Caco-2 (cell line): ENCODE measurements around the gene DGKG. TPM values are rescaled to one million over a fixed set of nuclear protein-coding genes. Genes with fewer than 3 reads are reported as not detected.

ENCODE experiments used
- BruUV-seq: library from RNA; stranded (reverse); fragments of 400-500 nt; replicated peaks from 2 replicates; lab custom pipeline; 2021; lab: Mats Ljungman, UMichigan
- CTCF ChIA-PET: fragments of 300-600 bp; sonication (Branson Sonifier 250); formaldehyde crosslinking; loops from one replicate; lab custom pipeline; 2022; ENCODE audit warnings: antibody characterized with exemption; lab: Charles Lee
- POLR2A ChIA-PET: fragments of 300-600 bp; sonication (Branson Sonifier 250); formaldehyde crosslinking; loops from one replicate; lab custom pipeline; 2022; ENCODE audit warnings: antibody characterized with exemption; lab: Charles Lee
- DNase-seq, 2 experiments: peaks; one replicate each; pipeline versions ENCODE4 v3.0.0 to v3.0.0-alpha.2; 2020 to 2022
- H3K27me3 ChIP-seq: replicated peaks from 2 replicates; pipeline ENCODE4 v1.6.0; 2011; ENCODE audit warnings: low read length; ENCODE audit not compliant: control insufficient read depth, insufficient read depth
- H3K36me3 ChIP-seq: 2 replicates; pipeline ENCODE4 v1.5.1; 2011; ENCODE audit warnings: low read length; ENCODE audit not compliant: control insufficient read depth, insufficient read depth
- H3K4me1 ChIP-seq: fragments of 250-450 bp; sonication (Bioruptor Pico); 2 replicates; pipeline ENCODE4 v1.5.1; 2020; ENCODE audit warnings: mild to moderate bottlenecking
- H3K4me3 ChIP-seq: 2 replicates; pipeline ENCODE4 v1.5.1; 2011; ENCODE audit warnings: low read depth, mild to moderate bottlenecking, control low read depth, low read length
- H3K9me3 ChIP-seq: fragments of 250-450 bp; sonication (Bioruptor Pico); 2 replicates; pipeline ENCODE4 v1.5.1; 2020; ENCODE audit warnings: mild to moderate bottlenecking, moderate library complexity
- H3K27ac Mint-ChIP-seq: one replicate; pipeline ENCODE4 v1.8.0; 2022; ENCODE audit warnings: mixed read lengths; ENCODE audit not compliant: unreplicated experiment
- H3K27me3 Mint-ChIP-seq: one replicate; pipeline ENCODE4 v1.8.0; 2022; ENCODE audit warnings: mixed read lengths; ENCODE audit not compliant: insufficient read depth, unreplicated experiment
- H3K36me3 Mint-ChIP-seq: one replicate; pipeline ENCODE4 v1.8.0; 2022; ENCODE audit warnings: mild to moderate bottlenecking, mixed read lengths; ENCODE audit not compliant: insufficient read depth, unreplicated experiment
- H3K4me1 Mint-ChIP-seq: one replicate; pipeline ENCODE4 v1.8.0; 2022; ENCODE audit warnings: low read depth, mixed read lengths; ENCODE audit not compliant: unreplicated experiment
- H3K4me3 Mint-ChIP-seq: one replicate; pipeline ENCODE4 v1.8.0; 2022; ENCODE audit warnings: mild to moderate bottlenecking, moderate library complexity, mixed read lengths; ENCODE audit not compliant: unreplicated experiment
- H3K9me3 Mint-ChIP-seq: one replicate; pipeline ENCODE4 v1.8.0; 2022; ENCODE audit warnings: mixed read lengths; ENCODE audit not compliant: unreplicated experiment
- intact Hi-C: fragments of 100-400 bp; cut with micrococcal nuclease; formaldehyde crosslinking; loops from one replicate; pipeline ENCODE4 v1.10.0; 2022; ENCODE audit not compliant: unreplicated experiment
- total RNA-seq: library from RNA; stranded (reverse); gene quantifications from 2 replicates; pipeline ENCODE4 v1.2.3, GENCODE V29; 2022
- TF ChIP-seq, protein P1 (sequence below), 2 experiments: fragments of 200-600 bp in 1 of 2; IDR thresholded peaks; 1 replicate in 1 of 2; 2 replicates in 1 of 2; pipeline versions ENCODE4 v1.5.1 to v1.8.0; 2011 to 2022; ENCODE audit warnings: antibody characterized with exemption in 1 of 2, control low read depth in 1 of 2, inconsistent platforms in 1 of 2, low read depth in 1 of 2, low read length in 1 of 2, mild to moderate bottlenecking in 1 of 2, moderate library complexity in 1 of 2; ENCODE audit not compliant: insufficient read depth in 1 of 2, severe bottlenecking in 1 of 2, unreplicated experiment in 1 of 2

DGKG gene
- total RNA-seq, 1 experiment from 2014 or later, result 0.32 TPM

- Mint-ChIP-seq H3K9me3 (no peaks in the 10 kb centered on the region), H3K4me1 (peaks cover 7% of the 10 kb centered on the region), H3K4me3 (no peak overlapping the region), H3K27ac (no peak overlapping the region), H3K36me3 (no peaks in the 10 kb centered on the region), H3K27me3 (peaks cover 5% of the 10 kb centered on the region)
- TF ChIP-seq, protein P1, sequence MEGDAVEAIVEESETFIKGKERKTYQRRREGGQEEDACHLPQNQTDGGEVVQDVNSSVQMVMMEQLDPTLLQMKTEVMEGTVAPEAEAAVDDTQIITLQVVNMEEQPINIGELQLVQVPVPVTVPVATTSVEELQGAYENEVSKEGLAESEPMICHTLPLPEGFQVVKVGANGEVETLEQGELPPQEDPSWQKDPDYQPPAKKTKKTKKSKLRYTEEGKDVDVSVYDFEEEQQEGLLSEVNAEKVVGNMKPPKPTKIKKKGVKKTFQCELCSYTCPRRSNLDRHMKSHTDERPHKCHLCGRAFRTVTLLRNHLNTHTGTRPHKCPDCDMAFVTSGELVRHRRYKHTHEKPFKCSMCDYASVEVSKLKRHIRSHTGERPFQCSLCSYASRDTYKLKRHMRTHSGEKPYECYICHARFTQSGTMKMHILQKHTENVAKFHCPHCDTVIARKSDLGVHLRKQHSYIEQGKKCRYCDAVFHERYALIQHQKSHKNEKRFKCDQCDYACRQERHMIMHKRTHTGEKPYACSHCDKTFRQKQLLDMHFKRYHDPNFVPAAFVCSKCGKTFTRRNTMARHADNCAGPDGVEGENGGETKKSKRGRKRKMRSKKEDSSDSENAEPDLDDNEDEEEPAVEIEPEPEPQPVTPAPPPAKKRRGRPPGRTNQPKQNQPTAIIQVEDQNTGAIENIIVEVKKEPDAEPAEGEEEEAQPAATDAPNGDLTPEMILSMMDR (IDR thresholded peaks at IDR 0.05; ENCODE audit: insufficient read depth in 1 of 2, low read depth in 1 of 2, low read length in 1 of 2, severe bottlenecking in 1 of 2, unreplicated experiment in 1 of 2), result no peak
- no peaks in the 10 kb centered on the region for H3K9me3 ChIP-seq
- intact Hi-C loops, result no loop called here
- 0 out of 2 replicates have a peak, but pooled peaks cover 5% of the 10 kb centered on the region for H3K4me1 ChIP-seq
- H3K36me3 ChIP-seq, result no peaks in the 10 kb centered on the region
- H3K4me3 ChIP-seq, result no peak overlapping the region
- H3K27me3 ChIP-seq, result no peaks in the 10 kb centered on the region
- BruUV-seq, result no TSS peak
- ChIA-PET POLR2A (no interaction called here), CTCF (interaction anchor here (1.4 to 2.6 kb wide), 3 partner anchors 19 to 317 kb away, joined by 3 to 24 read pairs (median 3); no protein-coding TSS in a partner anchor)
- no peak for DNase-seq
Observed at GRCh38 chr3:186260726-186261125, 101.3 kb downstream of the DGKG start.

DNA sequence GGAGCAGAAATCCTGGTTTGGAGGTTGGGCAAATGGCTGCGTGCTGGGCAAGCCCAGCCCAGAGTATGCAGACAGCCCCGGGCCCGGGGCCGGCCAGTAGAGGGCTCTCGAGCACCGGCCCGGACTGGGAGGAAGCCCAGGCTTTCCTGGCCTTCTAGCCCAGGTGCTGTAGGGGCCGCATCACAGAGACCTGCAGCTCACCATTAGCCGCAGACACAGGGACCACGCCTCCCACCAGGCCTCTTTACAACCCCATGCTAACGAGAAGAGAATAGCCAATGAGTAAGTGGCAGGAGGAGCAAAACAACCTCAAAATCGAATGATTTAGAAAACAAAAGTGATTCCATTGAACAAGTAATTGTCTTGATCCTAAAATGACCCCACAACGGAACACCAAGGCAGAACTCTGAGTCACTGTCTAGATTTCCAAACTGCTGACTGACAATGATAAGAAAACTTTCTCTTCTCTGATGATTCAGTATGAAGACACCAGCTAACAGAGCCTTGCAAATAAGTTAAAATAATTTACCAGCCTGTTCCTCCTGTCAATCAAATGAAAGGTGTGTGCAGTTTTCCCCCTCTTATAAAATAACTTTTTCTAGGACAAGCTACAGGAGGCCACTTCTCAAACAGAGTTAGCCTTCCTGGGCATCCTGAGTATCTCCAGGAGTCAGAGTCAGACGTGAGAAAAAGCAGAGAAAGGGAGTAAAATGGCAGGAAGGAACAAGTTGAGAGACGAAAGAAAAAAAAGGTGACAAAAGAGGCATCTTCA is 102.2 kb downstream of the DGKG start:
- H3K4me1 ChIP-seq, result 0 out of 2 replicates have a peak, but pooled peaks cover 5% of the 10 kb centered on the region
- BruUV-seq, result no TSS peak
- no peaks in the 10 kb centered on the region for H3K36me3 Mint-ChIP-seq
- no peaks in the 10 kb centered on the region for H3K36me3 ChIP-seq
- H3K27me3 Mint-ChIP-seq, result peaks cover 5% of the 10 kb centered on the region
- CTCF ChIA-PET, result interaction anchor here (0.5 to 2.6 kb wide), 15 partner anchors 9 to 661 kb away, joined by 3 to 24 read pairs (median 4); no protein-coding TSS in a partner anchor
- H3K9me3 ChIP-seq, result no peaks in the 10 kb centered on the region
- intact Hi-C loops, result loop anchor here (1.0 to 10.0 kb wide), 3 partner anchors 227 to 565 kb away; no protein-coding TSS in a partner anchor
- no peaks in the 10 kb centered on the region for H3K9me3 Mint-ChIP-seq
- H3K27me3 ChIP-seq, result no peaks in the 10 kb centered on the region
- TF ChIP-seq, protein P1 (IDR thresholded peaks at IDR 0.05; ENCODE audit: insufficient read depth in 1 of 2, low read depth in 1 of 2, low read length in 1 of 2, severe bottlenecking in 1 of 2, unreplicated experiment in 1 of 2), result peak; percentile 77 to 99
- no peak overlapping the region for H3K27ac Mint-ChIP-seq
- peaks cover 7% of the 10 kb centered on the region for H3K4me1 Mint-ChIP-seq
- no peak overlapping the region for H3K4me3 ChIP-seq
- POLR2A ChIA-PET, result no interaction called here
- H3K4me3 Mint-ChIP-seq, result peak overlapping the region; percentile 25
- DNase-seq, result peak; percentile 81 to 85

DNA sequence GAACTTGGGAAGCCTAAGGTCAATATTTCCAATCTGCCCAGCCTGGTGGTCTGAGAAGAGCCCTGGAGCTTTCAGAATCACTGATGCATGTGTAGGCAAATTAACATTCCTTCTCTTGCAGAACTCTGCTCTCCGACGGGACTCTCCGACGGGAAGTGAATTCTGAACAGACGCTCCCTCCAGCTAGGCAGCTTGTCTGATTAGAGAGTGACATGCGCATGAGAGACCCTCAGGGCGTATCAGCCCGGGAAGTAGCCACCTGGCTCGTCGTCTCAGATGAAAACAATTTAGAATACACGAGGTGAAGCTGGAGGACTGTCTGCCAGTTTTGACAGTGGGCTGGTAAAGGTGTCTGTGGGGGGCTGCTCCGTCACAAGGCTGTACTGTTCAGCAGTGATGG is 103.1 kb downstream of the DGKG start:
- ChIA-PET CTCF (interaction anchor here (0.6 to 2.6 kb wide), 10 partner anchors 10 to 662 kb away, joined by 3 to 24 read pairs (median 6); no protein-coding TSS in a partner anchor), POLR2A (no interaction called here)
- H3K27ac Mint-ChIP-seq, result no peak overlapping the region
- no peaks in the 10 kb centered on the region for H3K36me3 ChIP-seq
- no peaks in the 10 kb centered on the region for H3K27me3 ChIP-seq
- 0 out of 2 replicates have a peak, but pooled peaks cover 5% of the 10 kb centered on the region for H3K4me1 ChIP-seq
- intact Hi-C loops, result loop anchor here (1.0 to 10.0 kb wide), 3 partner anchors 228 to 566 kb away; no protein-coding TSS in a partner anchor
- H3K27me3 Mint-ChIP-seq, result peaks cover 5% of the 10 kb centered on the region
- no peaks in the 10 kb centered on the region for H3K36me3 Mint-ChIP-seq
- no peak overlapping the region for H3K4me3 Mint-ChIP-seq
- TF ChIP-seq, protein P1 (IDR thresholded peaks at IDR 0.05; ENCODE audit: insufficient read depth in 1 of 2, low read depth in 1 of 2, low read length in 1 of 2, severe bottlenecking in 1 of 2, unreplicated experiment in 1 of 2), result no peak
- no TSS peak for BruUV-seq
- peaks cover 7% of the 10 kb centered on the region for H3K4me1 Mint-ChIP-seq
- no peak for DNase-seq
- H3K9me3 Mint-ChIP-seq, result no peaks in the 10 kb centered on the region
- no peaks in the 10 kb centered on the region for H3K9me3 ChIP-seq
- H3K4me3 ChIP-seq, result no peak overlapping the region
